Measurements from ENCODE around the gene DDX20. TPM values are rescaled to one million over a fixed set of nuclear protein-coding genes. Genes with fewer than 3 reads are reported as not detected.

DDX20 gene
- total and polyA plus RNA-seq, 2 of the 8 experiments (the other 6 are each of a cell fraction or from before 2014, with no cell fraction given), result 7.5 to 24.7 TPM

DNA sequence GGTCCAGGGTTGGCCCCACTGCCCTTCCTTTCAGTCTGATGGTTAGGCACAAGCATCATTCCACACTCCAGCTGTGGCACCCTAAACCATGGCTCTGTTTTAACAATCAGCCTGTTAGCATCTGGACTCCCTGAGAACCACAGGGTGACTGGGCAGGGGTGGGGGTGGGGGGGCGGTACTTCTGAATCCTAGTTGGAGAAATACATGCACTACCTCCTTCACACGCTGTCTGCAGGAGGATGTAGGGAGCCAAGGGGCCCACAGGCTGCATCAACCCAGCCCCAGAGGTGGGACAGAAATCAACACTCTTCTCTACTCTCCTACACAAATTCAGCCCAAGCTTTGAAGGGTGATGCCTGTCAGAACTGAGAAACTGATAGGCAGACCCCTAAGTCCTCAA is 23.8 kb downstream of the DDX20 start:
- 79% methylated on average over 2 of the region's 2 CpGs; no CpG with 5 or more reads in 1 of the 2 experiments for WGBS, 2 experiments (ENCODE audit: extremely low coverage in 1 of 2, insufficient coverage in 1 of 2, insufficient read length in 1 of 2, insufficient replicate concordance in 2 of 2, low coverage in 1 of 2, low lambda C conversion rate in 2 of 2, missing lambda C conversion rate in 1 of 2)
- POLR2A ChIA-PET (ENCODE audit: partially characterized antibody), result no interaction called here
- TF ChIP-seq RFX5 (IDR thresholded peaks at IDR 0.05; ENCODE audit: borderline replicate concordance, low read depth, low read length) (no peak), TBP (IDR thresholded peaks at IDR 0.05; ENCODE audit: low read depth, low read length) (no peak), SIRT6 (IDR thresholded peaks at IDR 0.05; ENCODE audit: low read length) (no peak), RBBP5 (IDR thresholded peaks at IDR 0.05; ENCODE audit: borderline replicate concordance, low read depth, low read length) (no peak)

More for the DNA sequence above, 23.8 kb downstream of the DDX20 start:
- Histone ChIP-seq H3K79me2 (ENCODE audit: control insufficient read depth in 1 of 2, insufficient read depth in 2 of 2, low read length in 2 of 2) (no peaks in the 10 kb centered on the region), H2BK15ac (ENCODE audit: low read length) (no peak overlapping the region), H3K56ac (replicated peaks; ENCODE audit: insufficient read length, low read depth, low read length) (no peak overlapping the region), H3K4ac (replicated peaks; ENCODE audit: insufficient read length, low read depth, low read length) (no peak overlapping the region), H2BK5ac (ENCODE audit: low read depth, low read length) (0 out of 2 replicates have a peak overlapping the region, but pooled peaks have one; percentile 28), H3K4me1 (replicated peaks in 1 of 4; ENCODE audit: control insufficient read depth in 3 of 4, insufficient read depth in 4 of 4, low read length in 3 of 4) (peaks cover 0 to 3% (median 3%) of the 10 kb centered on the region in 4 experiments; a peak in 3 of 7 replicates), H3K4me2 (ENCODE audit: insufficient read depth in 1 of 2, low read depth in 2 of 2, low read length in 2 of 2) (no peak overlapping the region), H4K91ac (replicated peaks; ENCODE audit: insufficient read length, low read length) (no peak overlapping the region), H3K23me2 (ENCODE audit: low read depth, low read length) (peaks cover 4% of the 10 kb centered on the region; the same call in 1 of the 2 replicates), H4K20me1 (replicated peaks in 1 of 2; ENCODE audit: control insufficient read depth in 1 of 2, insufficient read depth in 2 of 2, low read length in 2 of 2) (no peaks in the 10 kb centered on the region), H3K18ac (ENCODE audit: extremely low read depth, low read length) (no peak overlapping the region), H2BK20ac (ENCODE audit: low read length) (no peak overlapping the region), H3K9ac (replicated peaks in 1 of 4; ENCODE audit: extremely low read depth in 1 of 4, low read depth in 3 of 4, low read length in 3 of 4) (no peak overlapping the region), H3K9me3 (ENCODE audit: insufficient read depth in 2 of 2, low read depth in 1 of 2, low read length in 1 of 2) (no peaks in the 10 kb centered on the region), H2AFZ (ENCODE audit: low read length) (no peak overlapping the region), H2BK120ac (replicated peaks; ENCODE audit: low read depth, low read length) (no peak overlapping the region), H3K79me1 (ENCODE audit: low read depth, low read length) (no peaks in the 10 kb centered on the region), H4K5ac (ENCODE audit: insufficient read length, low read depth, low read length) (no peak overlapping the region), H3K14ac (ENCODE audit: insufficient read length) (no peak overlapping the region), H3K4me3 (ENCODE audit: extremely low read depth in 1 of 4, insufficient read depth in 2 of 4, low read depth in 3 of 4, low read length in 4 of 4) (no peak overlapping the region), H3K36me3 (ENCODE audit: control insufficient read depth in 2 of 4, insufficient read depth in 4 of 4, low read length in 3 of 4) (no peaks in the 10 kb centered on the region), H3K23ac (ENCODE audit: insufficient read length) (no peak overlapping the region), H3K27ac (ENCODE audit: low read depth, low read length) (no peak overlapping the region; the same call in 1 of the 2 replicates), H4K8ac (ENCODE audit: extremely low read depth, insufficient read depth, low read length) (no peak overlapping the region), H2BK12ac (ENCODE audit: low read depth, low read length) (peak overlapping the region; percentile 88), H3K27me3 (replicated peaks in 1 of 4; ENCODE audit: control insufficient read depth in 3 of 4, extremely low read depth in 1 of 4, insufficient read depth in 3 of 4, low read length in 3 of 4) (no peaks in the 10 kb centered on the region), H2AK5ac (ENCODE audit: low read depth, low read length) (no peak overlapping the region; the same call in 1 of the 2 replicates)
- CTCF ChIA-PET (ENCODE audit: partially characterized antibody), result interaction anchor here (0.5 to 2.2 kb wide), 3 partner anchors 10 to 694 kb away, joined by 3 to 8 read pairs (median 3); no protein-coding TSS in a partner anchor
- FAIRE-seq, result no peak
- no peak for DNase-seq (ENCODE audit: low read depth in 1 of 2, low spot score in 2 of 2)
